BLaER1 treated with 17β-estradiol and CSF1 and Interleukin-3, amounts not matched to agents 10 nM and 100 nM (cell line): ENCODE measurements around the gene ZBTB42.

Experiments
- H3K27ac ChIP-seq, 11 experiments: shearing (Covaris generic); formaldehyde crosslinking; 2 replicates each; pipeline ENCODE4 v1.8.1; 2022
- H3K27me3 ChIP-seq, 11 experiments: shearing (Covaris generic); formaldehyde crosslinking; 2 replicates each; pipeline ENCODE4 v1.8.1; 2022
- H3K36me3 ChIP-seq, 11 experiments: shearing (Covaris generic); formaldehyde crosslinking; 2 replicates each; pipeline ENCODE4 v1.8.1; 2022
- H3K4me1 ChIP-seq, 10 experiments: shearing (Covaris generic); formaldehyde crosslinking; 2 replicates each; pipeline ENCODE4 v1.8.1; 2022
- H3K4me2 ChIP-seq, 11 experiments: shearing (Covaris generic); formaldehyde crosslinking; 2 replicates each; pipeline ENCODE4 v1.8.1; 2022
- H3K4me3 ChIP-seq, 10 experiments: shearing (Covaris generic); formaldehyde crosslinking; 2 replicates each; pipeline ENCODE4 v1.8.1; 2022
- H3K9ac ChIP-seq, 11 experiments: shearing (Covaris generic); formaldehyde crosslinking; 2 replicates each; pipeline ENCODE4 v1.8.1; 2022
- H3K9me3 ChIP-seq, 11 experiments: shearing (Covaris generic); formaldehyde crosslinking; replicated peaks in 1 of 11; 2 replicates each; pipeline ENCODE4 v1.8.1; 2022
- H4K20me1 ChIP-seq, 11 experiments: shearing (Covaris generic); formaldehyde crosslinking; 2 replicates each; pipeline ENCODE4 v1.8.1; 2022
- Cebpa-rat ChIP-seq, 11 experiments: shearing (Covaris generic); IDR thresholded peaks; 2 replicates each; pipeline ENCODE4 v1.8.1; 2022

ZBTB42 gene

DNA sequence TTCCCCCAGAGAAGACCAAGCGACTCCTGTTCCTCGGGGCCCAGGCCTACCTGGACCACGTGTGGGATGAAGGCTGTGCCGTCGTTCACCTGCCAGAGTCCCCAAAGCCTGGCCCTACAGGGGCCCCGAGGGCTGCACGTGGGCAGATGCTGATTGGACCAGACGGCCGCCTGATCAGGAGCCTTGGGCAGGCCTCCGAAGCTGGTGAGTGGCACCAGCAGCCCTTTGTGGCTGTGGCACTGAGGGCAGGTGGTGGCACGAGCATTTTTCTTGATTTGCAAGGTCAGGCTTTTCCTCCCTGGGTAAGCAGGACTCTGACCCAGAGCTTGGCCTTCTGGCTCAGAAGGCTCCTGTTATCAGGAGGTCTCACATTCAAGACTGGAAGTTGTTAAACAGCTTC, 45.3 kb upstream of the ZBTB42 start:
- peaks cover 49 to 66% (median 62%) of the 10 kb centered on the region in 11 experiments for H3K36me3 ChIP-seq
- peaks cover 37 to 54% (median 49%) of the 10 kb centered on the region in 10 experiments for H3K4me1 ChIP-seq
- H3K4me2 ChIP-seq: peak overlapping the region in 10 of 11 experiments; percentile 91 to 99 (median 96); a peak in 18 of 22 replicates
- H3K9ac ChIP-seq: peak overlapping the region in 10 of 11 experiments; percentile 92 to 99 (median 98); a peak in 18 of 22 replicates
- H3K27me3 ChIP-seq: no peaks in the 10 kb centered on the region
- H3K4me3 ChIP-seq: 0 out of 20 replicates have a peak overlapping the region, but pooled peaks of 1 of the 10 experiments have one; percentile 98
- H4K20me1 ChIP-seq: peaks cover 21 to 76% (median 70%) of the 10 kb centered on the region in 11 experiments; a peak in 20 of 22 replicates
- H3K9me3 ChIP-seq: peaks cover 0 to 13% (median 12%) of the 10 kb centered on the region in 11 experiments; a peak in 16 of 22 replicates
- no peak for TF ChIP-seq Cebpa-rat (IDR thresholded peaks at IDR 0.05)
- H3K27ac ChIP-seq: peak overlapping the region in 2 of 11 experiments; percentile 6 to 53; a peak in 2 of 22 replicates

DNA sequence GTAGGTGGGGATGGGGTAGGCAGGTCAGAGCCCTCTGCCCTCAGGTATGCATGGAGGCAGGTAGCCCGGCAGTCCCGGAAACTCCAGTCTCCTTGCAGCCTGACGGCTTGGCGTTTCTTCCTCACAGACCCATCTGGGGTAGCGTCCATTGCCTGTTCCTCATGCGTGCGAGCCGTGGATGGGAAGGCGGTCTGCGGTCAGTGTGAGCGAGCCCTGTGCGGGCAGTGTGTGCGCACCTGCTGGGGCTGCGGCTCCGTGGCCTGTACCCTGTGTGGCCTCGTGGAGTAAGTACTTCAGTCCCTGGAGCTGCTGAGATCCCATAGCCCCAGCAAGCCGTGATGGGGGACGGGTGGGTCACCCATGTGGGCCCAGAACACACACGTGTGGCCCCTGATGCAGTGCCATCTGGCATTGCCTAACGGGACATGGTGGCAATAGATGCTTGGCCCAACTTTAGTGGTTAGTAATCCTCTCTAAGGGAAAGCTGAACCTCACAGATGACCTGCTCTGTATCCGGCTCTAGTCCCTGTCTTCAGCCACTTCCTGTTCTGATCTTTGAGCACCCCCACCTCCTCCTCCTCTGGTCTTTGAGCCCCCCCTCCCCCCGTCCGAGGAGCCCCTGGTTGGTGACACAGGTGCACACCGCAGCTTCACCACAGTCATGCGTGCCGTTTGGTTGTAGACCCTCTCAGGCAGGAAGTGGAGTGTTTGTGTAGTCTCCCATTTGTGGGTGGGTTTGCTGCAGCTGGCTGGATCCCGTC, 44.2 kb upstream of the ZBTB42 start:
- no peak for TF ChIP-seq Cebpa-rat (IDR thresholded peaks at IDR 0.05)
- peak overlapping the region in 7 of 11 experiments; percentile 4 to 53 (median 30); a peak in 8 of 22 replicates for H3K27ac ChIP-seq
- H3K9ac ChIP-seq: peak overlapping the region in 9 of 11 experiments; percentile 29 to 99 (median 97); a peak in 13 of 22 replicates
- H3K4me1 ChIP-seq: peaks cover 32 to 51% (median 44%) of the 10 kb centered on the region in 10 experiments
- H4K20me1 ChIP-seq: peaks cover 21 to 86% (median 74%) of the 10 kb centered on the region in 11 experiments; a peak in 20 of 22 replicates
- H3K4me2 ChIP-seq: peak overlapping the region in 10 of 11 experiments; percentile 28 to 99 (median 96); a peak in 20 of 22 replicates
- H3K36me3 ChIP-seq: peaks cover 57 to 76% (median 72%) of the 10 kb centered on the region in 11 experiments
- peaks cover 0 to 2% (median 1%) of the 10 kb centered on the region in 11 experiments; a peak in 10 of 22 replicates for H3K9me3 ChIP-seq
- H3K27me3 ChIP-seq: no peaks in the 10 kb centered on the region
- no peak overlapping the region; a peak in 1 of 20 replicates for H3K4me3 ChIP-seq

DNA sequence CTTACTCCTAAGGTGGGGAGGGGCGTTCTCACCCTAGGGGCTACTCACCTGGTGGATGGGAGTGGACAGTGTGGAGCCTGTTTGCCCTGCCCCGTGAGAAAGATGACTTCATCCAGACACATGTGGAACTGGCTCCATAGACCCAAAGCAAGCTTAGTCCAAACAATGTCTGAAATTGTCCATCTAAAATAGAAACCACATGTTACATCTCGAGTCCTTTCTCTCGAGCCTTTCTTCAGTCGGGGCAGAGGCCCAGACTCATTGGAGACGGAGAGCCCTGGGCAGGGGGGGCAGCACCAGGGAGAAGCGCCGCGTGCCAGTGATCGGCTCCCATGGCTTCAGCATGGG, 43.7 kb upstream of the ZBTB42 start:
- Histone ChIP-seq H3K9ac (peak overlapping the region in 5 of 11 experiments; percentile 26 to 45 (median 33); a peak in 6 of 22 replicates), H3K27ac (peak overlapping the region in 4 of 11 experiments; percentile 3 to 34 (median 30); a peak in 5 of 22 replicates), H3K9me3 (no peaks in the 10 kb centered on the region), H3K4me1 (peaks cover 26 to 46% (median 39%) of the 10 kb centered on the region in 10 experiments), H3K4me3 (no peak overlapping the region), H3K27me3 (no peaks in the 10 kb centered on the region), H4K20me1 (peaks cover 21 to 91% (median 74%) of the 10 kb centered on the region in 11 experiments; a peak in 20 of 22 replicates), H3K4me2 (peak overlapping the region in 5 of 11 experiments; percentile 54 to 99 (median 96); a peak in 8 of 22 replicates), H3K36me3 (peaks cover 62 to 82% (median 78%) of the 10 kb centered on the region in 11 experiments)
- TF ChIP-seq Cebpa-rat (IDR thresholded peaks at IDR 0.05): no peak

DNA sequence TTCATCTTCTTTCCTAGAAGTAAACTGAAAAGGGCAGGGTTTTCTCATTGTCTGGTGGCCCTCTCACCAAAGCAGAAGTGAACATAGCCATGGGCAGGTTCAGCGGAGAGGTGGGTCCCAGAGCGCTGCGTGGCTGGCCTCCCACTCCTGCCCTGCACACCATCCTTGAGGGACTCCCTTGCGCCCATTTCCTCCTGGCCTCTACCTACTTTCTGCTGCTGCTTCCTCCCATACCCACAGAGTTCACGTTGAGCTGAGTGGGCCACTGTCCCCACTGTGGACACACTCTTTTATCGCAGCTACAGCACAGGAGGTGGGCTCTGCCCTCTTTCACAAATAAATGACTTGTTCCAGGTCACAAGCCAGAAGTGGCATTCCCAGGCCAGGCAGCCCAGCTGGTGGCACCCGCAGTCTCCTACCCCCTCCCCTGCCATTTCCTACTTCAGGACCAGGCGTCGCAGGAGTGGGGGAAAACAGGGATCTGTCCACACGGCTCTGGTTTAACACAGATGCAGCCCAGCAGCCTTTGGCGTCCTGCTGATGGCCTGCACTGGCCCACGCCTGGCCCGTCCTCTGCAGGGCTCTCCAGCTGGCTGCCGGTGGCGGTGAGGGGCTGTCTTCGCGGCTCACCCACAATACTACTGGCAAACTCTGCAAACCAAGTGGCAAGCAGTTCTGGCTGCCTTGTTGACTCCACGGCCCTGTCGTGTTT, 43.1 kb upstream of the ZBTB42 start:
- Histone ChIP-seq H4K20me1 (peaks cover 21 to 92% (median 74%) of the 10 kb centered on the region in 11 experiments; a peak in 20 of 22 replicates), H3K4me3 (no peak overlapping the region), H3K9me3 (no peaks in the 10 kb centered on the region), H3K9ac (peak overlapping the region in 5 of 11 experiments; percentile 4 to 45 (median 33); a peak in 5 of 22 replicates), H3K4me1 (peaks cover 26 to 45% (median 38%) of the 10 kb centered on the region in 10 experiments), H3K36me3 (peaks cover 63 to 88% (median 82%) of the 10 kb centered on the region in 11 experiments), H3K27ac (peak overlapping the region in 3 of 11 experiments; percentile 30 to 34 (median 30); a peak in 3 of 22 replicates), H3K27me3 (no peaks in the 10 kb centered on the region), H3K4me2 (no peak overlapping the region; a peak in 1 of 22 replicates)
- TF ChIP-seq Cebpa-rat (IDR thresholded peaks at IDR 0.05): no peak

DNA sequence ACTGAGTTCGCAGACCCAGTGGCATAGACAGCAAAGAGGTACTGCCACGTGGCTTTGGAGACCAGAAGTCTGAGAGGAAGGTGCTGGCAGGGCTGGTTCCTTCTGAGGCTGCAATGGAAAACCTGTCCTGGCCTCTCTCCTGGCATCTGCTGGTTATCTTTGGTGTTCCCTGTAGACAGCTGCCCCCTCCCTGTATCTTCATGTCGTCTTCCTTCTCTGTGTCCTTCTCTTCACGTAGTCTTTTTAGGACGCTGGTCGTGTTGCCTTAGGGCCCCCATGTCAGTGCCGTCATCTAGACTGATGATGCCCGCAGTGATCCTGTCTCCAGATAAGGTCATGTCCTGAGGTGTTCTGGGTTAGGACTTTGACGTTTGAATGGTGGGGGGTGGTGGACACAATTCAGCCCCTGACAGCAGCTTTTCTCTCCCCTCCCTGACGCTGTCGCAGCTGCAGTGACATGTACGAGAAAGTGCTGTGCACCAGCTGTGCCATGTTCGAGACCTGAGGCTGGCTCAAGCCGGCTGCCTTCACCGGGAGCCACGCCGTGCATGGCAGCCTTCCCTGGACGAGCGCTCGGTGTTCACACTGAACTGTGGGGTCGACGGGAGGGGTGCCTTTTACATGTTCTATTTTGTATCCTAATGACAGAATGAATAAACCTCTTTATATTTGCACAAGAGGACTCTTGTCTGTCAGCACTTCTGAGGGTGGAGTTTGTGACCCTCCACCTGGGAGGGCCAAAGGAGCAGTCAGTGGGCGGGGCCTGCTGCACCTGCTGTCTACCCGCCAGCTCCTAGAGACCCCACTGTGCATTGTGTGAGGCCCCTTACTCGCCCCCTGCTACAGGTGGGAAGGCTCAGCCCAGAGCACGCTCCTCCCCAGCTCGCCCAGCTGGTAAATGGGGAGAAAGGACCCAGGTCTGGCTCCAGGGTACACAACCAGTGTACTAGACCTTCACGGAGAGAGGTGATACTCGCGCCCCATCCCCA, 41.6 kb upstream of the ZBTB42 start:
- H3K9me3 ChIP-seq: no peaks in the 10 kb centered on the region
- H3K36me3 ChIP-seq: peaks cover 63 to 93% (median 84%) of the 10 kb centered on the region in 11 experiments
- no peak overlapping the region for H3K4me3 ChIP-seq
- no peak overlapping the region for H3K4me2 ChIP-seq
- H3K27me3 ChIP-seq: no peaks in the 10 kb centered on the region
- H4K20me1 ChIP-seq: peaks cover 15 to 80% (median 63%) of the 10 kb centered on the region in 11 experiments; a peak in 20 of 22 replicates
- peak overlapping the region in 4 of 11 experiments; percentile 9 to 18 (median 12); a peak in 3 of 22 replicates for H3K9ac ChIP-seq
- peaks cover 20 to 38% (median 31%) of the 10 kb centered on the region in 10 experiments for H3K4me1 ChIP-seq
- no peak overlapping the region for H3K27ac ChIP-seq
- no peak for TF ChIP-seq Cebpa-rat (IDR thresholded peaks at IDR 0.05)

DNA sequence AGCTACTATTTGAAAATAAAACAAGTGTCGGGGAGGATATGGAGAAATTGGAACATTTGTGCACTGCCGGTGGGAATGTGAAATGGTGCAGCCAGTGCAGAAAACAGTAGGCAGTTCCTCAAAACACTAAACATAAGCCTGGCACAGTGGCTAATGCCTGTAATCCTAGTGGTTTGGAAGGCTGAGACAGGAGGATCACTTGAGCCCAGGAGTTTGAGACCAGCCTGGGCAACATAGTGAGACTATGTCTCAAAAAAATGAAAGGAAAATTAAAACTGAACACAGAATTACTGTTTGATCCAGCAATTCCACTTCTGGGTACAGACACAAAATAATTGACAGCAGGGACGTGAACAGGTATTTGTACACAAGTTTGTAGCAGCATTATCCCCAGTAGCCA, 35.4 kb upstream of the ZBTB42 start:
- Histone ChIP-seq H3K9ac (no peak overlapping the region), H3K27ac (no peak overlapping the region), H3K4me3 (no peak overlapping the region), H3K27me3 (no peaks in the 10 kb centered on the region), H4K20me1 (peaks cover 0 to 49% (median 27%) of the 10 kb centered on the region in 11 experiments; a peak in 20 of 22 replicates), H3K4me2 (no peak overlapping the region), H3K9me3 (peaks cover 0 to 14% (median 9%) of the 10 kb centered on the region in 11 experiments; a peak in 13 of 22 replicates), H3K4me1 (peaks cover 6 to 29% (median 23%) of the 10 kb centered on the region in 10 experiments), H3K36me3 (peaks cover 17 to 77% (median 46%) of the 10 kb centered on the region in 11 experiments)
- no peak for TF ChIP-seq Cebpa-rat (IDR thresholded peaks at IDR 0.05)

DNA sequence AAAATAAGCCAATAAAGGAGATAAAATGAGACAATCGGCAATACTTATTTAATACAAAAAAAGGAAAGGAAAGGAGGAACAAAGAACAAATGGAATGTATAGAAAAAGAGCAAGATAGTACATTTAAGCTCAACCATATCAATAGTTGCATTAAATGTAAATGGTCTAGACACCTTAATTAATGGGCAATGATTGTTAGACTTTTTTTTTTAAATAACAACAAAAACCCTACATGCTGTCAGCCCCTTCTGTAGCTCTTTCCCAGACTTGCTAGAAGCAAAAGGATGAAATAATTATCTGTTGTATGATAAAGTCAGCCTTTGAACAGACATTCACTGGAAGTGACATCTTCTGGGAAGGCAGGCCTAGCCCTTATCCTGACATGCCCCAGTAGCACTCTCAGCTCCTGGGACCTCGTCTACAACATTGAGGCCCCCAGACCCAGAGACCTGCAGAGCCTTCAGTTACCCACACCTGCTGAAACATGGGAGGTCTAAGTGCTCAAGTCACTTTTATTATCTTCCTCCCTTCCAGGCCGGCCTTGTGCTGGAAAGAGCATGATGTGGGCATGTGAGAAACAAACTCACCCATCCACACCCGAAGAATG, 34.5 kb upstream of the ZBTB42 start:
- H3K27me3 ChIP-seq: no peaks in the 10 kb centered on the region
- no peak overlapping the region for H3K9ac ChIP-seq
- H4K20me1 ChIP-seq: peaks cover 0 to 49% (median 28%) of the 10 kb centered on the region in 11 experiments; a peak in 21 of 22 replicates
- H3K4me1 ChIP-seq: peaks cover 6 to 29% (median 23%) of the 10 kb centered on the region in 10 experiments
- peaks cover 4 to 20% (median 15%) of the 10 kb centered on the region in 11 experiments; a peak in 21 of 22 replicates for H3K9me3 ChIP-seq
- TF ChIP-seq Cebpa-rat (IDR thresholded peaks at IDR 0.05): no peak
- H3K4me3 ChIP-seq: no peak overlapping the region
- H3K36me3 ChIP-seq: peaks cover 22 to 77% (median 46%) of the 10 kb centered on the region in 11 experiments
- H3K4me2 ChIP-seq: no peak overlapping the region
- H3K27ac ChIP-seq: no peak overlapping the region
